Glutamatergic neuron (in vitro differentiated cells): Measurements from ENCODE around the gene VMP1. TPM values are rescaled to one million over a fixed set of nuclear protein-coding genes. Genes with fewer than 3 reads are reported as not detected.
"Not testable (repeated sequence)": the region's sequence is repeated elsewhere in the genome, so short reads cannot be mapped to it uniquely, and the experiment has no call there.

ENCODE experiments used
- DNase-seq: peaks from one replicate; pipeline ENCODE4 v3.0.0; 2022
- H3K27ac Mint-ChIP-seq: one replicate; pipeline ENCODE4 v1.8.0; 2020; ENCODE audit warnings: mild to moderate bottlenecking, mixed read lengths, inconsistent platforms; ENCODE audit not compliant: unreplicated experiment
- H3K27me3 Mint-ChIP-seq: one replicate; pipeline ENCODE4 v1.8.0; 2020; ENCODE audit warnings: mild to moderate bottlenecking, moderate library complexity, mixed read lengths, inconsistent platforms; ENCODE audit not compliant: unreplicated experiment
- H3K36me3 Mint-ChIP-seq: one replicate; pipeline ENCODE4 v1.8.0; 2020; ENCODE audit warnings: mild to moderate bottlenecking, mixed read lengths, inconsistent platforms; ENCODE audit not compliant: unreplicated experiment
- H3K4me1 Mint-ChIP-seq: one replicate; pipeline ENCODE4 v1.8.0; 2020; ENCODE audit warnings: mild to moderate bottlenecking, low read depth, mixed read lengths, inconsistent platforms; ENCODE audit not compliant: unreplicated experiment
- H3K4me3 Mint-ChIP-seq: one replicate; pipeline ENCODE4 v1.8.0; 2020; ENCODE audit warnings: mild to moderate bottlenecking, mixed read lengths, inconsistent platforms; ENCODE audit not compliant: unreplicated experiment
- H3K9me3 Mint-ChIP-seq: one replicate; pipeline ENCODE4 v1.8.0; 2020; ENCODE audit warnings: mild to moderate bottlenecking, moderate library complexity, mixed read lengths, inconsistent platforms; ENCODE audit not compliant: unreplicated experiment
- total RNA-seq: library from RNA; stranded (reverse); fragmentation: NEBNext Ultra II Directional; extraction: Animal tissue kit (Norgen Biotek cat#: 25700); gene quantifications from one replicate; pipeline ENCODE4 v1.2.1, GENCODE V29; 2021; ENCODE audit not compliant: unreplicated experiment
- TF ChIP-seq, protein P1 (sequence below): fragments of 200-600 bp; sonication (generic); IDR thresholded peaks from one replicate; pipeline ENCODE4 v1.5.0; 2021; ENCODE audit not compliant: partially characterized antibody, unreplicated experiment

The VMP1 gene
- total RNA-seq, 1 donor from 2014 or later: 64.1 TPM

GRCh38 chr17:59785091-59785799 lies 77.8 kb downstream of the VMP1 start:
- no peaks in the 10 kb centered on the region for H3K9me3 Mint-ChIP-seq
- H3K36me3 Mint-ChIP-seq: no peaks in the 10 kb centered on the region
- no peak for DNase-seq
- TF ChIP-seq, protein P1, sequence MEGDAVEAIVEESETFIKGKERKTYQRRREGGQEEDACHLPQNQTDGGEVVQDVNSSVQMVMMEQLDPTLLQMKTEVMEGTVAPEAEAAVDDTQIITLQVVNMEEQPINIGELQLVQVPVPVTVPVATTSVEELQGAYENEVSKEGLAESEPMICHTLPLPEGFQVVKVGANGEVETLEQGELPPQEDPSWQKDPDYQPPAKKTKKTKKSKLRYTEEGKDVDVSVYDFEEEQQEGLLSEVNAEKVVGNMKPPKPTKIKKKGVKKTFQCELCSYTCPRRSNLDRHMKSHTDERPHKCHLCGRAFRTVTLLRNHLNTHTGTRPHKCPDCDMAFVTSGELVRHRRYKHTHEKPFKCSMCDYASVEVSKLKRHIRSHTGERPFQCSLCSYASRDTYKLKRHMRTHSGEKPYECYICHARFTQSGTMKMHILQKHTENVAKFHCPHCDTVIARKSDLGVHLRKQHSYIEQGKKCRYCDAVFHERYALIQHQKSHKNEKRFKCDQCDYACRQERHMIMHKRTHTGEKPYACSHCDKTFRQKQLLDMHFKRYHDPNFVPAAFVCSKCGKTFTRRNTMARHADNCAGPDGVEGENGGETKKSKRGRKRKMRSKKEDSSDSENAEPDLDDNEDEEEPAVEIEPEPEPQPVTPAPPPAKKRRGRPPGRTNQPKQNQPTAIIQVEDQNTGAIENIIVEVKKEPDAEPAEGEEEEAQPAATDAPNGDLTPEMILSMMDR: no peak
- H3K4me3 Mint-ChIP-seq: no peak overlapping the region
- peaks cover 10% of the 10 kb centered on the region for H3K4me1 Mint-ChIP-seq
- no peaks in the 10 kb centered on the region for H3K27me3 Mint-ChIP-seq
- H3K27ac Mint-ChIP-seq: no peak overlapping the region

- no peaks in the 10 kb centered on the region for H3K27me3 Mint-ChIP-seq
Observed at GRCh38 chr17:59786213-59786535, 78.7 kb downstream of the VMP1 start.

DNA sequence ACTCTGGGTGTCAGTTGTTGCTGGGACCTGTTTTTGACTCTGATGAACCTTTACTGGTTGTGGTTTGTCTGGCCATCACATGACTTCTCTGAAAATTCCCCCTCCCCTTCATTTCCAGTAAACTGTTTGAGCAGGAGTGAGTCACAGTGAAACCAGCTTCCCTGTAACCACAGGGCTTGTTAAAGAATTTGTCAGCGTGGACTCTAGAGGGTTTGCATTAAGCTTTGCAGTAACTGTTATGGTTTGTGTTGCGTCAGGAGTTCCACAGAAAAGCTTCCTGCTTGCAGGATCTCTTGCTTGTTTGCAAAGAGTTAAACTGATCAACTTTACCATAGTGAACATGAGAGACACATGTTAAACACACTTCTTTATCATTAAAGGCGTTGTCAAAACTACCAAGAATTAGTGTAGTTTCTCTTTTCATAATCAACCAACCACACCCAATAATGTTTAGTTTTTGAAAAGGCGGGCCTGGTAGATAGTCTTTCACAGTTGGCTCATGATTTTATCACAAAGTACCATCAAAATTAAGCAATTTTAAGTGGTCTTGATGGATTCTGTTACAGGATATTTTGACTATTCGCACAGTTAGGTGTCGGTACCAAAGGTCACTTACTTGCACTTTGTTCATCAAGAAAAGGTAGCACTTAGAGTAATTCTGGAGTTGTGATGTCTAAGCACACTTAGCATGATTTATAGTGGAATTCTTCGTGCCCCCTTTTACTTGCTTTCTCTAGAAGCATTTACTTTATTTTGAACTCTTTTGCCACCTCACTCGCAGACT lies 79.3 kb downstream of the VMP1 start:
- no peak overlapping the region for H3K4me3 Mint-ChIP-seq
- no peaks in the 10 kb centered on the region for H3K36me3 Mint-ChIP-seq
- H3K4me1 Mint-ChIP-seq: peaks cover 10% of the 10 kb centered on the region
- H3K9me3 Mint-ChIP-seq: no peaks in the 10 kb centered on the region
- TF ChIP-seq, protein P1: no peak
- DNase-seq: no peak
- H3K27me3 Mint-ChIP-seq: no peaks in the 10 kb centered on the region
- no peak overlapping the region for H3K27ac Mint-ChIP-seq

More at GRCh38 chr17:59786213-59786535, 78.7 kb downstream of the VMP1 start:
- TF ChIP-seq, protein P1: no peak
- DNase-seq: no peak
- H3K9me3 Mint-ChIP-seq: no peaks in the 10 kb centered on the region
- H3K27ac Mint-ChIP-seq: no peak overlapping the region
- H3K36me3 Mint-ChIP-seq: no peaks in the 10 kb centered on the region
- H3K4me3 Mint-ChIP-seq: no peak overlapping the region
- peaks cover 10% of the 10 kb centered on the region for H3K4me1 Mint-ChIP-seq

GRCh38 chr17:59789849-59790248 lies 82.4 kb downstream of the VMP1 start:
- H3K27ac Mint-ChIP-seq, H3K36me3 Mint-ChIP-seq, H3K4me1 Mint-ChIP-seq, H3K27me3 Mint-ChIP-seq, DNase-seq, H3K9me3 Mint-ChIP-seq, H3K4me3 Mint-ChIP-seq: not testable (repeated sequence)

DNA sequence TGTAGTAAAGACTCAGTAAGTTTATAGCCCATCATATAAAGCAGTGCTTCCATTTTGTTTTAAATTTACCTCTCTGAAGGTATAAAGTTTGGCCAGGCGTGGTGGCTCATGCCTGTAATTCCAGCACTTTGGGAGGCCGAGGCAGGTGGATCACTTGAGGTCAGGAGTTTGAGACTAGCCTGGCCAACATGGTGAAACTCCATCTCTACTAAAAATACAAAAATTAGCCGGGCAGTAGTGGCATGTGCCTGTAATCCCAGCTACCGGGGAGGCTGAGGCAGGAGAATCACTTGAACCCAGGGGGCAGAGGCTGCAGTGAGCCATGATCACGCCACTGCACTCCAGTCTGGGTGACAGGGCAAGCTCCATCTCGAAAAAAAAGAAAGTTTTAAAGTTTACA lies 83.0 kb downstream of the VMP1 start:
- not testable (repeated sequence) for H3K4me1 Mint-ChIP-seq, H3K36me3 Mint-ChIP-seq, H3K9me3 Mint-ChIP-seq, H3K4me3 Mint-ChIP-seq, H3K27me3 Mint-ChIP-seq, H3K27ac Mint-ChIP-seq, DNase-seq

DNA sequence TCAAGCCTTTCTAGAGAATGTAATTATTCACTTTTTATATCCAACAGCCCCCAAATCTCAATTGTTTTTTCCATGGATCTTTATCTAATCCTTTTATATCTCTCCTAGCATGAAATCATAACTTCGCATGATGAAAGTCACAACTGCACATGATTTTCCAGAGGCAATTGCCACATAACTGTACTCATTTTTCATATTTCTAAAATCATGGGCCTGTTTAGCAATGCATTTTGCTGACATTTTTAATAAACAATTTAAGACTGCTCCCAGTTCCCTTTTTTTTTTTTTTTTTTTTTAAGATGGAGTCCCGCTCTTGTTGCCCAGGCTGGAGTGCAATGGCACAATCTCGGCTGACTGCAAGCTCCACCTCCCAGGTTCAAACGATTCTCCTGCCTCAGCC lies 83.5 kb downstream of the VMP1 start:
- DNase-seq: no peak
- H3K4me3 Mint-ChIP-seq: no peak overlapping the region
- H3K27me3 Mint-ChIP-seq: no peaks in the 10 kb centered on the region
- H3K36me3 Mint-ChIP-seq: no peaks in the 10 kb centered on the region
- TF ChIP-seq, protein P1: no peak
- peaks cover 7% of the 10 kb centered on the region for H3K4me1 Mint-ChIP-seq
- peaks cover under 1% of the 10 kb centered on the region for H3K9me3 Mint-ChIP-seq
- H3K27ac Mint-ChIP-seq: no peak overlapping the region
